Epithelial cell of proximal tubule (primary cell): ENCODE results near the gene ARF6. TPM values are rescaled to one million over a fixed set of nuclear protein-coding genes. Genes with fewer than 3 reads are reported as not detected.

ENCODE experiments used
- DNase-seq: peaks from one replicate; pipeline ENCODE4 v3.0.0-alpha.2; 2011; ENCODE audit warnings: low read depth
- H3K4me3 ChIP-seq: 2 replicates; pipeline ENCODE4 v1.5.1; 2011; ENCODE audit warnings: low read depth, mild to moderate bottlenecking, low read length
- total RNA-seq: library from RNA; depleted of rRNA; stranded (reverse); fragments of >200 nt; gene quantifications from 2 replicates; pipeline ENCODE4 v1.2.3, GENCODE V29; 2015
- TF ChIP-seq, protein P1 (sequence below): conservative IDR thresholded peaks from 2 replicates; pipeline ENCODE4 v1.5.1; 2012; ENCODE audit warnings: low read depth, mild to moderate bottlenecking, low read length

The ARF6 gene
- total RNA-seq, 1 donor from 2014 or later, result 121 TPM

DNA sequence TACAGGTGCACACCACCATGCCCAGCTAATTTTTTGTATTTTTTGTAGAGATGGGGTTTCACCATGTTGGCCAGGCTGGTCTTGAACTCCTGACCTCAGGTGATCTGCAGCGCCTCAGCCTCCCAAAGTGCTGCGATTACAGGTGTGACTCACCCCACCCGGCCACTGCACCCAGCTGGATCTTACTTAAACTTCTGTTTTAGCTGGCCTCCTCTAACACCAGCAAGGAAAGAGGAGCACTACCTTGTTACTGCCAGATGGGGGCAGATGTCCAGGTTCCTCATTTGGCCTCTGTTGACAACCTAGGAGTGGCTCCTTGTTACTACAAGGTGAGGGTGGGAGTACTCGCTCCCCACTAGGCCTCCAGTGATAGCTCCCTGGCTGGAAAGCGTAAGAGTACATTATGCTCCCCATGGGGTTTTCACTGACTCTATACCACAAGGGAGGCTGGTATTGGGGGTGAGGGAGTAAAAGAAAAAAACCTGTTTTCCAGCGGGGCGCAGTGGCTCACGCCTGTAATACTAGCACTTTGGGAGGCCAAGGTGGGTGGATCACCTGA is 13.2 kb upstream of the ARF6 start:
- peak; percentile 38 for DNase-seq
- no peak overlapping the region for H3K4me3 ChIP-seq
- TF ChIP-seq, protein P1, sequence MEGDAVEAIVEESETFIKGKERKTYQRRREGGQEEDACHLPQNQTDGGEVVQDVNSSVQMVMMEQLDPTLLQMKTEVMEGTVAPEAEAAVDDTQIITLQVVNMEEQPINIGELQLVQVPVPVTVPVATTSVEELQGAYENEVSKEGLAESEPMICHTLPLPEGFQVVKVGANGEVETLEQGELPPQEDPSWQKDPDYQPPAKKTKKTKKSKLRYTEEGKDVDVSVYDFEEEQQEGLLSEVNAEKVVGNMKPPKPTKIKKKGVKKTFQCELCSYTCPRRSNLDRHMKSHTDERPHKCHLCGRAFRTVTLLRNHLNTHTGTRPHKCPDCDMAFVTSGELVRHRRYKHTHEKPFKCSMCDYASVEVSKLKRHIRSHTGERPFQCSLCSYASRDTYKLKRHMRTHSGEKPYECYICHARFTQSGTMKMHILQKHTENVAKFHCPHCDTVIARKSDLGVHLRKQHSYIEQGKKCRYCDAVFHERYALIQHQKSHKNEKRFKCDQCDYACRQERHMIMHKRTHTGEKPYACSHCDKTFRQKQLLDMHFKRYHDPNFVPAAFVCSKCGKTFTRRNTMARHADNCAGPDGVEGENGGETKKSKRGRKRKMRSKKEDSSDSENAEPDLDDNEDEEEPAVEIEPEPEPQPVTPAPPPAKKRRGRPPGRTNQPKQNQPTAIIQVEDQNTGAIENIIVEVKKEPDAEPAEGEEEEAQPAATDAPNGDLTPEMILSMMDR, result peak; percentile 79

DNA sequence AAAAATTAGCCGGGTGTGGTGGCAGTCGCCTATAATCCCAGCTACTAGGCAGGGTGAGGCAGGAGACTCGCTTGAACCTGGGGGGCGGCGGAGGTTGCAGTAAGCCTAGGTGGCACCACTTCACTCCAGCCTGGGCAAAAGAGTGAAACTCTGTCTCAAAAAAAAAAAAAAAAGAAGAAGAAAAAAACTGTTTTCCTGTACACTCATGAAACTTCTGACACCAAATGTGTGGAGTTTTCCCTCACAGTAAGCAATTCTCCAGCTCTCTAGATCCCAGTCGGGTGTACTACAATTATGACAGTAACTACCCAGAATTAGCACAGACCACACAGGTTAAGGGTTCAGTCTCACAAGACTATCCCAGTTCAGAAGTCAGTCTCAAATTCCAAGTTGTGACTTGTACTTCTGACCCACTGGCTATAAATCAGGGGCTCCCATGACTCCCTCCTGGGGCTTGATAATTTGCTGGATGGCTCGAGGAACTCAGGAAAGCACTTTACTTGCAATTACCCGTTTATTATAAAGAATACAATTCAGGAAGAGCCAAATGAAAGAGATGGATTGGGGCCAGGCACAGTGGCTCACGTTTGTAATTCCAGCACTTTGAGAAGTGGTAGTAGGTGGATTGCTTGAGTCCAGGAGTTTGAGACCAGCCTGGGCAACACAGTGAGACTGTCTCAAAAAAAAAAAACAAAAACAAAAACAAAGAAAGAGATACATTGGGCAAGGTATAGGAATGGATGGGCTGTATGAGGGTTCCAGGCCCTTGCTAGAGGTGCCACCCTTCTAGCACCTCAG is 12.4 kb upstream of the ARF6 start:
- no peak overlapping the region for H3K4me3 ChIP-seq
- peak; percentile 26 for DNase-seq
- TF ChIP-seq, protein P1, result no peak

- H3K4me3 ChIP-seq, result no peak overlapping the region
- DNase-seq, result no peak
- TF ChIP-seq, protein P1, result no peak
Observed at GRCh38 chr14:49881350-49882001, 11.4 kb upstream of the ARF6 start.

DNA sequence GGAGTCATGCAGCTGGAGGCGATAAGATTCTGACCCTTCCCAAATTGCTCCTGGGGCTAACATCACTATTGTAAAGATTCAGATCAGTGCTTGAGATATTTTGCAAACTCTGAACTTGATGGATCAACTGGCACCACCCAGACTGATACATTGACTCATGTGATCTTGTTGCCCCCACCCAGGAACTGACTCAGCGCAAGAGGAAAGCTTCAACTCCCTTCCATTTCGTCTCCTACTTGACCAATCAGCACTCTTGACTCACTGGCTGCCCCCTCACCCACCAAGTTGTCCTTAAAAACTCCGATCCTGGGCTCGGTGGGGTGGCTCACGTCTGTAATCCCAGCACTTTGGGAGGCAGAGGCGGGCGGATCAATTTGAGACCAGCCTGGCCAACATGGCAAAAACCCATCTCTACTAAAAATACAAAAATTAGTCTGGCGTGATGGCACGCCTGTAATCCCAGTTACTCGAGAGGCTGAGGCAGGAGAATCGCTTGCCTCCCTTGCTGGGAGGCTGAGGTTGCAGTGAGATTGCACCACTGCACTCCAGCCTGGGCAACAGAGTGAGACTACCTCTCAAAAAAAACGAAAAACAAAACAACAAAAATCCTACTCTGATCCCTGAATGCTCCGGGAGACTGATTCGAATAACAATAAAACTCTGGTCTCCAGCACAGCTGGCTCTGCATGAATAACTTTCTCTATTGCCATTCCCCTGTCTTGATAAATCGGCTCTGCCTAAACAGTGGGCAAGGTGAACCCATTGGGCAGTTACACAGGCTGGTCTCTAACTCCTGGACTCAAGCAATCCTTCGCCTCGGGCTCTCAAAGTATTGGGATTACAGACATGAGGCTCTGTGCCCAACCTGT is 9.8 kb upstream of the ARF6 start:
- TF ChIP-seq, protein P1, result no peak
- H3K4me3 ChIP-seq, result no peak overlapping the region
- DNase-seq, result no peak

GRCh38 chr14:49886523-49886922 is 6.4 kb upstream of the ARF6 start:
- TF ChIP-seq, protein P1, result no peak
- no peak overlapping the region for H3K4me3 ChIP-seq
- DNase-seq, result no peak

- no peak overlapping the region for H3K4me3 ChIP-seq
- TF ChIP-seq, protein P1, result no peak
- no peak for DNase-seq
Observed at GRCh38 chr14:49888293-49888692, 4.6 kb upstream of the ARF6 start.
